HG02763 (cell line): ENCODE results near the gene CYP2A7.
"Not testable (repeated sequence)": the region's sequence is repeated elsewhere in the genome, so short reads cannot be mapped to it uniquely, and the experiment has no call there.

Source experiments
- ATAC-seq: cut with Tn5 transposase; IDR thresholded peaks from one replicate; pipeline ENCODE4 v1.9.1; 2021; ENCODE audit warnings: mild to moderate bottlenecking, moderate library complexity; ENCODE audit not compliant: unreplicated experiment

Gene CYP2A7

DNA sequence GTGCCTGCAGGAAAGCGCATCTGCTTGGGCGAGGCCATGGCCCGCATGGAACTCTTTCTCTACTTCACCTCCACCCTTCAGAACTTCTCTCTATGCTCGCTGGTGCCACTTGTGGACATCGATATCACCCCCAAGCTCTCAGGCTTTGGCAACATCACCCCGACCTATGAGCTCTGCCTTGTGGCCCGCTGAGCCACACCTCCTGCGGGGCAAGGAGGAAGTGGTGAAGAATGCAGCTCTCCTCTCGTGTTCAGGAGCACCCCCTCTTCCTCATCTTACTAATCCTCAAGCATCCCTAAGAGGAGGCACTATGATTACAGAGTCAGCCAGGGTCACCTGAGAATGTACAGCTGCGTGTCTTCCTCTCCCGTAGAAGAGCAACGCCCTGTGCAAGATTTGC, 17.9 kb upstream of the CYP2A7 start:
- not testable (repeated sequence) for ATAC-seq

DNA sequence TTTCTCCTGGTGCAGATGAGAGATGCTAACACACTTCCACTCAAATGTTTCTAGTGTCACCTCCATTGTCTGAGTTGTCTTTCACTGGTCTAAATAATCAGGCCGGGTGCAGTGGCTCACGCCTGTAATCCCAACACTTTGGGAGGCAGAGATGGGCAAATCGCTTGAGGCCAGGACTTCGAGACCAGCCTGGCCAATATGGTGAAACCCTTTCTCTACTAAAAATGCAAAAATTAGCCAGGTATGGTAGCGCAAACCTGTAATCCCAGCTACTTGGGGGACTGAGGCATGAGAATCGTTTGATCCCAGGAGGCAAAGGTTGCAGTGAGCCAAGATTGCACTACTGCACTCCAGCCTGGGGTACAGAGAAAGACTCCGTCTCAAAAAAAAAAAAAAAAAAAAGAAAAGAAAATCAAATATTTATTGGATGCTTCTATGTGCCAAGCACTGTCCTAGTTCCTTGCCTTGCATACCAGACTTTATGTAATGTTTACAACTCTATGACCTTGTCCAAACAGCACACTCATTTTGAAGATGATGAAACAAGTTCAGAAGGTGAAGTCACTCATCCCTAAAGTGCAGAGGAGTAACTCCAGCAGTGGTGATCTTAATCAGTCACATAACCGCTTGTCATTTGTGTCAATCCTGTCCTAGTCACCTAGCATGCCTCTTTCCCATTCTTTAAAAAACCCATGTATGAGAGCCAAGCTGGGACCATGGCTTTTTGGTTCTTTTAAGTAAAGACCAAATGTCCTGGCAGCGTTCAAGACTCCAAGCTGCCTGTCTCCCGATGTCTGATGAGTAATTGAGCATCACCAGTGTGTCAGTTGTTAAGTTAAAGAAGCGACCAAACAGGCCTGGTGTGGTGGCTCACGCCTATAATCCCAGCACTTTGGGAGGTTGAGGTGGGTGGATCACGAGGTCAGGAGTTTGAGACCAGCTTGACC, 15.1 kb upstream of the CYP2A7 start:
- not testable (repeated sequence) for ATAC-seq

DNA sequence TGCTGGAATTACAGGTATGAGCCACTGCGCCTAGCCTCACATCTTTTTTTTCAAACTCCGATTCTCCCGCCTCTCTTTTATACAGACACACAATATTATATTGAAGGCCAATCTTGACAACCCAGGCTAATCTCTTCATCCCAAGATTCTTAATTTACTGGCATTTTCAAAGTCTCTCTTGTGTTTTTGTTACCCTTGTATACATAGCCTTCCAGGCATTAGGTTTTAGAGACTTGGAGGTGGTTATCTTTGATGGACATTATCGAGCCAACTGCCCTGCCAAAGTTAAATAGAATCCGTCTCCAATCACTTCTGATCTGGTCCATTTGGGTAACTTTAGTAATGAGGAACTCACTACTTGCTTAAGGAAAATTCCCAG, 14.4 kb upstream of the CYP2A7 start:
- ATAC-seq, result no peak

DNA sequence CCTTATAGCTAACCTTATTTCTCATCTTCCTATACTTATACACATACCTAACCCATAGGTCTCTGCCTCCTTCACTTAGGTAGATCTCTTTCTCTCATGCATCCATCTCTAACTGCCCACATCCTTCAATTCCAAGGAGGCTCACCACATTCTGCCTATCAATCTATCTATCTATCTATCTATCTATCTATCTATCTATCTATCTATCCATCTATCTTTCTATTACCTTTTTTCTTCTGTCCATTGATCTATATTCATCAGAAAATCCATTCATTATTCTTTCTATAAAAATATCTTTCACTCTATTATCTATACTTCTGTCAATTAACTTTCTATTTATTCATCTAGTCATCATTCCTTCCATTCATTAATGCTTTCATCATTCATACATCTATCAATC, 11.1 kb upstream of the CYP2A7 start:
- ATAC-seq, result no peak

DNA sequence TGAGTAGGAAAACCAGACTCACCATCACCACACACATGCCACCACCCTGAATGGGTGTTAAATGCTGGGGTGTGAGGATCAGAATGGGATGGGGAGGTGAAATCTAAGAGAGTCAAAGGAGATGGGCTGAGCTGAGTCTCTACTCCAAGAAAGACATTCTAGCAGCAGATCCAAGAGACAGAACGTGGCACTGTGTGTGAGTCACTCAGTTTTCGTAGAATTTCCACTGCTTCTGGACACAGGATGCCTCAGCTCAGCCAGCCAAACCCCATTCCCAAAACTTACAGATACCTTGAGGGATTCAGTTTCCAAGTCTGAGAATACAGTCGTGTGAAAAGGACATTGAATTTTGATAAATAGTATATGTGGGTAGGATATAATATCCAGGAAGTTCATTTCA, 7.3 kb upstream of the CYP2A7 start:
- no peak for ATAC-seq

DNA sequence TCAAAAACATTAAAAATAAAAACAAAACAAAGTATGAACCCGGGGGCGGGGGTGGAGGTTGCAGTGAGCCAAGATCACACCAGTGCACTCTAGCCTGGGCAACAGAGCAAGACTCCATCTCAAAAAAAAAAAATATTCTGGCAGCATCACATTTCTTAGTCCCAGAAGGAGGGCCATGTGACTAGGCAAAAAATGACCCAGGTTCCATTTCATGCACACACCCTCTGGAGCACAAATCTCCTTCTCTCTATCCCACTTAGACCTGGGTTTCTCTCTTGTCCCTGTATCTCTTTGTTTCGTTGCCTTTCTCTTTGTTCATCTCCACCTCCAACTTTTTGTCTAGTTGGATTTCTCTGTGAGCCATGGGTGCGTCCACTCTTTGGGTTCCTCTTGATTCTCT, 6.2 kb upstream of the CYP2A7 start:
- ATAC-seq, result no peak

DNA sequence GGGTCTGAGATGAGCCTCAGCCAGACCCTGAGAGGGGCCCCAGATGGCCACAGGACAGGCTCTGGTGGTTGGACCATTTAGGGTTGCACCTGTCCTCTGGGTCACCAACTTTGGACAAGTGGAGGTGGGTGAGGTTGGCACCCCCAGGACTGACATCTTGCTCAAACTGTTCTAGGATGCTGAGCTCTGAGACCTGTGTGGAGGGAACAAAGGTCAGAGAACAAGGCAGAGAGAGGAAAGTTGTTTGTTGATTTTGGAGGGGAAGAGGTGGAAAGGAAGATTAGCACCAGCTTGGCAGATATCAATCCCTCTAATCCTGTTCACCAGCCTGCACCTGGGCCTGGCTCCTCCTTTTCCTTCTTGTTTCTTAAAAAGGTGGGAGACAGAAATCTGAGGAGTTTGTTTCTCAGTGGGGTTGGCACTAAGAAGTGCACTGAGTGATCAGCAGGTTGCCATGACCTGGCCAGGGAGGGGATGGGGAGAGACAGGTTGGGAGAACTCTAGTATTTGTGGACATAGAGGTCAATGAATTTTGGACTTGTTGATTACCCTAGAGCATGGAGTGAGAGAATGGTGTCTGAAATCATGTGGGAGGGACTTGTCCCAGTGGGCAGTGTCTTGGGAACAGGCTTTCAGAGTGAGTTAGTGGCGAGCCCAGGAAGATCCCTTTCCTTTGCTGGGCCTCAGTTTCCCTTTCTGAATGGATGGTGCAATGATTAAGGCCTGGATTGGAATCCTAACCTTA, 2.3 kb upstream of the CYP2A7 start:
- not testable (repeated sequence) for ATAC-seq

DNA sequence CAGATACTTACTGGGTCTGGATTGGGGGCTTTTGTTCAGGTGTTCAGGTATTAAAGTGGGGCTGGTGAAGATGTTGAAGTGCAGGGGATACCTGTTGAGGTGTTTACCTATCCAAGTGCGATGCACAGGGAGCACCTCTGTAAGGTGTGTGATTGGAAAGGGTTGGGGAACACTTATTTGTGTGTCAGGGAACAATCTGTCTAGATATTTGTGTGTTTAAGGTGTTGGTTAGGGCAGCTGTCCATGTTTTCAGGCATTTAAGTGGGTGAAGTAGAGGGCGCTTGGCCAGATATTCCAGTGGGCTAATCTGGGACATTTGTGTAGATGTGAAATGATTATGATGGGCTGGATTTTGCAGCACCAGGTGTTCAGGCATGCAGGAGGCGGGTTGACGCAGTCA, 2.7 kb downstream of the CYP2A7 start:
- not testable (repeated sequence) for ATAC-seq

DNA sequence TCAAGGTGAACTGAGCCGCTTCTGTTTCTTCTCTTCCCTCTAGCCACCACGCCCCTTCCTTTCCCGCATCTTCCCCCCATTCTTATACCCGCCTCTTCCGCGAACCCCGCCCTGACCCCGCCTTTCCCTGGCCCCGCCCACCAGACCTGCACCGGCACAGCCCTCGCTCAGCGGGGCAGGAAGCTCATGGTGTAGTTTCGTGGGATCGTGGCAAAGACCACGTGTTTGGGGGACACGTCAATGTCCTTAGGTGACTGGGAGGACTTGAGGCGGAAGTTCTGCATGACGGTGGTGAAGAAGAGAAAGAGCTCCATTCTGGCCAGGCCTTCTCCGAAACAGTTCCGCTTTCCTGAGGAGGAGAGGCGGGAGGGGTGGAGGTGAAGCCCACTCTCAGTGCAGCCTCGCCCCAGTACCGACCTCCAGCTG, 6.5 kb downstream of the CYP2A7 start:
- ATAC-seq, result not testable (repeated sequence)

DNA sequence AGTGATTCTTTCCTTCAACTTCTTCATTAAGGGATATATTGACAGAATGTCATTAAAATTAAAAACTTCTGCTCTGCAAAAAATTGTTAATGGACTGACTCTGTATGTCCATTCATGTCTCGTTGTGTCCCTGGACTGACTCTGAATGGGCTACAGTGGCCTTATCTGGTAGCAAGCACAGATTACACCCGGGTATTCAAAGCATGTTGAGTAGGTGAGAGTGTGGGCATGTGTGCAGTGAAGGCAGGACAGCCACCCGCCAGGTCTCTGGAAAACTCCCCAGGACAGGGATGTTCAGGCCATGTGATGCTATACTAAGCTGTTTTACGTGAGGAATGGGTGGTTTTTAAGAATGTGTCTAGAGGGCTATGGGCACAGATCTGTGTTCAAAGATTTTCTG, 7.2 kb downstream of the CYP2A7 start:
- not testable (repeated sequence) for ATAC-seq

DNA sequence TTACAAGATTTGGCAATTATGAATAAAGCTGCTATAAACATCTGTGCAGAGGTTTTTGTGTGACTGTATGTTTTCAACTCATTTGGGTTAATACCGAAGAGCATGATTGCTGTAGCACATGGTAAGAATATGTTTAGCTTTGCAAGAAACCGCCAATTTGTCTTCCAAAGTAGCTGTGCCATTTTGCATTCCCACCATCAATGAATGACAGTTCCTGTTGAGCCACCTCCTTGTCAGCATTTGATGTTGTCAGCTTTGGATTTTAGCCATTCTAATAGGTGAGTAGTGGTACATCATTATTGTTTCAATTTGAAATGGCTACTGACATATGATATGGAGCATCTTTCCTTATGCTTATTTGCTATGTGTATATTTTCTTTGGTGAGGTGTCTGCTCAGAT, 8.2 kb downstream of the CYP2A7 start:
- not testable (repeated sequence) for ATAC-seq

DNA sequence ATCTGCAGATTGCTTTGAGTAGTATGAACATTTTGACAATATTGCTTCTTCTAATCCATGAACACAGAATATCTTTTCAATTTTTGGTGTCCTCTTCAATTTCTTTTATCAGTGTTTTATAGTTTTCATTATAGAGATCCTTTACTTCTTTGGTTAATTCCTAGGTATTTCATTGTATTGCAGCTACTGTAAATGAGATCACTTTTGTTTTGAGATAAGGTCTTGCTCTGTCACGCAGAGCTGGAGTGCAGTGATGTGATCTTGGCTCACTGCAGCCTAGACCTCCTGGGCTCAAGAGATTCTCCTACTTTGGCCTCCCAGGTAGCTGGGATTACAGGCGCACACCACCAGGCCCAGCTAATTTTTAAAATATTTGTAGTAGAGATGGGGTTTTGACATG, 9.8 kb downstream of the CYP2A7 start:
- no peak for ATAC-seq

DNA sequence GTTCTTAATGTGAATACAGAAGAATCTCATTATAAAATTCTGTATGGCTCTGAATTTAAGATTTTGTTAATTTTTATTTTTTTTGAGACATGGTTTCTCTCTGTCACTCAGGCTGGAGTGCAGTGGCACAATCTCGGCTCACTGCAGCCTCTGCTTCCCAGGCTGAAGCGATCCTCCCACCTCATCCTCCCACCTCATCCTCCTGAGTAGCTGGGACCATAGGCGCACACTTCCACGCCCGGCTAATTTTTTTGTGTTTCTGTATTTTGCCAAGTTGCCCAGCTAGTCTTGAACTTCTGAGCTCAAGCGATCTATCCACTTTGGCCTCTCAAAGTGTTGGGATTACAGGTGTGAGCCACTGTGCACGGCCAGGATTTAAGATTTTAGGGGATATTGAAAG, 14.3 kb downstream of the CYP2A7 start:
- ATAC-seq, result no peak

DNA sequence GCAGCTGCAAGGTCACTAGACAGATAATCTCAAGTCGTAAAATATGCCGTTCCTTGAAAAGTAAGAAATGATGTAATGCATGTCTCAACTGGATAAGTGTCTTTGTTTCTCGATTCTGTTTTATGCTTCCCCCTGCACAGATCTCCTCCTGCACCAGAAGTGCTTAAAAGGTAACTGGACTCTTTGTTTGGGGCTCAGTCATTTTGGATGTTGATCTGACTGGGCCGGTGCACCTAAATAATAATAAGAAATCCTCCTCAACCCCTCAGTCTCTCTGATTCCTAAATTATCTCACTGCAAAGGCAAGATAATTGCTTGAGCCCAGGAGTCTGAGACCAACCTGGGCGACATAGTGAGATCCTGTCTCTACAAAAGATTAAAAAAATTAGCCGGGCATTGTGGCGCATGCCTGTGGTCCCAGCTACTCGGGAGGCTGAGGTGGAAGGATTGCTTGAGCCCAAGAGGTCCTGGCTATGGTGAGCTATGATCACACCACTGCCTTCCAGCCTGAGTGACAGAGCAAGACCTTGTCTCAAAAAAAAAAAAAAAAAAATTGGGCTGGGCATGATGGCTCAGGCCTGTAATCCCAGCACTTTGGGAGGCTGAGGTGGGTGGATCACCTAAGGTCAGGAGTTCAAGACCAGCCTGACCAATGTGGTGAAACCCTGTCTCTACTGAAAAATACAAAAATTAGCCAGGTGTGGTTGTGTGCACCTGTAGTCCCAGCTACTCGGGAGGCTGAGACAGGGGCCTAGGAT, 17.1 kb downstream of the CYP2A7 start:
- ATAC-seq, result not testable (repeated sequence)

DNA sequence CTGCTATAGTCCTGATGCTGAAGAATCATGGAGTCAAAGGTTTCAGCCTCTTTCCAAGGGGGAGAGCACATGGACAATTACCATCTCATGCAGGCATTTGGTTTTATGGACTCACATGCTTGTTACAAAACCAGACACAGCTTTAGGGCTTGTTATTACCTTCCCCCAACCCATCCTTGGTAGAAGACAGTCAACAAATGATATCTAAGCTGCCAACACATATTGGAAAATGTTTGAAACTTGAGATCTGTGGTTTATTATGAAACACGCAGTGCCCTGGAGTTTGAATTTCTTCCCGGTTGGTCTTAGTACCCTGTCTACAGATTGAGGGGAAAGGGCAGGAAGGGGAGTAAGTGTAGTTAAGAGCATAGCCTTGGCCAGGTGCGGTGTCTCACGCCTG, 19.2 kb downstream of the CYP2A7 start:
- ATAC-seq, result no peak

DNA sequence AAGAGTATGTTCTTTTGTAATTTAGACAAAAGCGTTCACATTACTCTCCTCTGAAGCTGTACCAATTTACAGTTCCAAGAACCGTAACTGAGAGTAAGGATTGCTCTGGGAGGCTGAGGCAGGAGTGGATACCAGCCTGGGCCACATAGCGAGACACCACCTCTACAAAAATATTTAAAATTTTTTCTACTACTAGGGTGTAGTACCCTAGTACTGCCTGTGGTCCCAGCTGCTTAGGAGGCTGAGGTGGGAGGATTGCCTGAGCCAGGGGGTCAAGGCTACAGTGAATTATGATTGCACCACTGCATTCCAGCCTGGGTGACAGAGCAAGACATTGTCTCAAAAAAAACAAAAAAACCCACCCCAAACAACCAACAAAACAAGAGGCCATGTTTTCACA, 19.7 kb downstream of the CYP2A7 start:
- no peak for ATAC-seq

DNA sequence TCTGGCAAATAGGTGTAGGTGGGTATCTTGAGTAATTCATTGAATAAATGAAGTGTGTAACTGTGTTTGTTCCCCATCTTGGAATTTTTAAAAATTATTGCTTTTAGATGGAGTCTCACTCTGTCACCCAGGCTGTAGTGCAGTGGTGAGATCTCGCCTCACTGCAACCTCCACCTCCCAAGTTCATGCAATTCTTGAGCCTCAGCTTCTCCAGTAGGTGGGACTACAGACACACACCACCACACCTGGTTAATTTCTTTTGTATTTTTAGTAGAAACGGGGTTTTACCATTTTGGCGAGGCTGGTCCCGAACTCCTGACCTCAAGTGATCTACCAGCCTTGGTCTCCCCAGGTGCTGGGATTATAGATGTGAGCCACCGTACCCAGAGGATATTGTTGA, 23.9 kb downstream of the CYP2A7 start:
- no peak for ATAC-seq

DNA sequence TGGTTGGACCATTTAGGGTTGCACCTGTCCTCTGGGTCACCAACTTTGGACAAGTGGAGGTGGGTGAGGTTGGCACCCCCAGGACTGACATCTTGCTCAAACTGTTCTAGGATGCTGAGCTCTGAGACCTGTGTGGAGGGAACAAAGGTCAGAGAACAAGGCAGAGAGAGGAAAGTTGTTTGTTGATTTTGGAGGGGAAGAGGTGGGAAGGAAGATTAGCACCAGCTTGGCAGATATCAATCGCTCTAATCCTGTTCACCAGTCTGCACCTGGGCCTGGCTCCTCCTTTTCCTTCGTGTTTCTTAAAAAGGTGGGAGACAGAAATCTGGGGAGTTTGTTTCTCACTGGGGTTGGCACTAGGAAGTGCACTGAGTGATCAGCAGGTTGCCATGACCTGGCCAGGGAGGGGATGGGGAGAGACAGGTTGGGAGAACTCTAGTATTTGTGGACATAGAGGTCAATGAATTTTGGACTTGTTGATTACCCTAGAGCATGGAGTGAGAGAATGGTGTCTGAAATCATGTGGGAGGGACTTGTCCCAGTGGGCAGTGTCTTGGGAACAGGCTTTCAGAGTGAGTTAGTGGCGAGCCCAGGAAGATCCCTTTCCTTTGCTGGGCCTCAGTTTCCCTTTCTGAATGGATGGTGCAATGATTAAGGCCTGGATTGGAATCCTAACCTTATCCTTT, 29.4 kb downstream of the CYP2A7 start:
- not testable (repeated sequence) for ATAC-seq

DNA sequence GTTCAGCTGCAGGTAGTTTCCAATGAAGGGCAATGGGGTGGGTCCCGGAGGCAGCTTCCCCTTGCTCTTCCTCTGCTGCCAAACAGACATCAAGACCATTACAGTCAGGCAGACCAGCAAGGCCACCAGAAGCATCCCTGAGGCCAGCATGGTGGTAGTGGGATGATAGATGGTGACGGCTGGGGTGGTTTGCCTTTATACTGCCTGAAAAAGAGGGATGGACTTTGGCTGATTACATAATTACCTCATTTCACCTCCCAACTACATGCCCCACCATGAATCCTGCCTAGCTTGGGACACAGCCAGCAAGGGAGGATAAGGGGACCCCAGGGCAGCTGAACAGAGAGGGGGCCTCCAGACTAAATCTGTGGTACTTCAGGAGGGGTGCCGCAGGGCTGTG, 31.8 kb downstream of the CYP2A7 start, which contains the start of gene CYP2A6:
CYP2A6 (minus strand) TSS at position 171 of the 400 bp plus-strand sequence; CDS start at position 150, 21 bp downstream.
- not testable (repeated sequence) for ATAC-seq

DNA sequence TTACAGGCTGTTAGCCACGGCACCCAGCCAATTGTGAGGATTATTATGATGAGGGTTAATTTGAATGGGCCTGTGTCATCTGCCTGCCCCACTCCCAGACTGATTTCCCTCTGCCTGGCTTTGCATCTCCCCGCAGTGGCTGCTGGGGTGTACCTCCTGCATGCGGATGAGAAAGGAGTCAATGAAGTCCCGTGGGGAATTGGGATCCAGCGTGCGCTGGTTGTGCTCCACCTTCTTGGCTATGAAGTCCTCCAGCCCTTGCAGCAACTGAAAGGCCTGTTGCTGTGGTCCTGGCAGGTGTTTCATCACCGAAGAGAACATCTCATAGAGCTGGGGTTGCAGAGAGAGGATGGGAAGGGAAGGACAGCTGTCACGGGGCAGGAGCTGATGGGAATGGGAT, 35.3 kb downstream of the CYP2A7 start:
- not testable (repeated sequence) for ATAC-seq

DNA sequence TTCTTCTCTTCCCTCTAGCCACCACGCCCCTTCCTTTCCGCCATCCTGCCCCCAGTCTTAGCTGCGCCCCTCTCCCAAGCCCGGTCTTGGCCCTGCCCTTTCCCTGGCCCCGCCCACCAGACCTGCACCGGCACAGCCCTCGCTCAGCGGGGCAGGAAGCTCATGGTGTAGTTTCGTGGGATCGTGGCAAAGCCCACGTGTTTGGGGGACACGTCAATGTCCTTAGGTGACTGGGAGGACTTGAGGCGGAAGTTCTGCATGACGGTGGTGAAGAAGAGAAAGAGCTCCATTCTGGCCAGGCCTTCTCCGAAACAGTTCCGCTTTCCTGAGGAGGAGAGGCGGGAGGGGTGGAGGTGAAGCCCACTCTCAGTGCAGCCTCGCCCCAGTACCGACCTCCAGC, 38.4 kb downstream of the CYP2A7 start:
- ATAC-seq, result not testable (repeated sequence)
